ENCODE data around the gene DZIP1.
A peak's percentile ranks its signal among the peaks of the same experiment; 100 is the strongest.

The DZIP1 gene

GRCh38 chr13:95614641-95615245 lies 29.8 kb downstream of the DZIP1 start:
- peak; percentile 76 for DNase-seq (ENCODE audit: low read depth)
- H3K4me3 ChIP-seq (ENCODE audit: low read length): no peak overlapping the region
- TF ChIP-seq CTCF (IDR thresholded peaks at IDR 0.05; ENCODE audit: insufficient read depth, low read depth, low read length, missing control alignments): peak; percentile 32

DNA sequence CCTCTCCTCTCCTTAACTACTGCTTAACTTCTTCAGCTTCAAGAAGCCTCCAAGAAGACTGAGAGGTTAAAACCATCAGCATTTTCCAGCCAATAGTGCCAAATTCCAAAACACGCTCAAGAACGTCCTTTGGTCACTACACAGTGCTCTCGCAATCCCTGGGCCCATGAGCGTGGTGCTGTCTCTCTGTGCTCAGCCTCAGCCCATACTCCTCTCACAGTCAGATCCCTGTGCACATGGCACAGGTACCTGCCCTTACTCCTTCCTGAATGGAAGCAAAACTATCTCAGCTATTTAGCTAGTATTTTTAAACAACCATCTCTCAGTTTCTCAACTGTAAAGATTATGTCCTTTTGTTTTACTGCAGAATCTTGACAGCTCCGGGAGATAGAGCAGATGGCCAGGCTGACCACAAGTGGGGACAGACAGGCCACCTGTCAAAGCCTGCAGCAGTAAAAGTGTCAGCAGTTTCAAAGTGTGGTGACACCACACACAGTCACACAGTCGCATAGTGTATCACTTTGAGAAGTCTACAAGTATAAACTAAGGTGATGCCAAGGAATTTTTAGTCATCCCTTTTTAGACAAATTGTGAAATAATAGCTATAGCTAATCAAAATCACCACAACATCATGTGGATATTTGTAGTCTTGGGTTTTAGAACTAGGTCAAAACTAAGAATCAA lies 35.7 kb downstream of the DZIP1 start:
- peak; percentile 28 for DNase-seq (ENCODE audit: low read depth)
- no peak overlapping the region for H3K4me3 ChIP-seq (ENCODE audit: low read length)
- TF ChIP-seq CTCF (IDR thresholded peaks at IDR 0.05; ENCODE audit: insufficient read depth, low read depth, low read length, missing control alignments): no peak

- TF ChIP-seq CTCF (IDR thresholded peaks at IDR 0.05; ENCODE audit: insufficient read depth, low read depth, low read length, missing control alignments): no peak
- DNase-seq (ENCODE audit: low read depth): peak; percentile 92
- no peak overlapping the region for H3K4me3 ChIP-seq (ENCODE audit: low read length)
Measured at GRCh38 chr13:95607366-95607765, 37.1 kb downstream of the DZIP1 start.

DNA sequence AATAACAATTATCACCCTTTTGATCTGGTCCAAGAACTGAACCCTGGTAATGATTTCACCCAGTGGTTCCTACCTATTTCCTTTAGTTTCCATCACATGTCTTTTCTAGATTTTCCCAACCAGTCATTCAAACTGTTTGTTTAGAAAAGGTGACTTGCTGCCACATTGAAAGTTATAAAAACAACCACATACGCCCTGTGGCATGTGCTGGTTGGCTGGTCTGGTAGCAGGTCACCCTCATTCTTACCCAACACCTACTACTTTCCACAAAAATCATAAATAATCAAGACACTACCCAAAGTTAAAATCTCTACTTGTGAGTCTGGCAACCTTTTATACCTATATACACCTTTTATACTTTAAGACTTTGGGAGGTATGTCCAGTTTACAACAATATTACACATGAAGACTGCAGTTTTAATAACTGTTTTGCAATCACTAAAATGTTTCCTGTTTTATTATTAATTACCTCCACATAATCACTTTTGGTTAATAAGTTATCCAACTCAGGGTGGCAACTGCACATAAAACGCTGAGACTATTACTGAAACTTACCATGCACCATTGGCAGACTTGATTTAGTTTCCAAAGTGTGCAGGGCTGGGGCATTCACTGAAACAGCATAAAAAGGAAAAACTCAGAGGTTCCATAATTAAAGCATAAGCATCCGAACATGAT lies 38.9 kb downstream of the DZIP1 start:
- DNase-seq (ENCODE audit: low read depth): peak; percentile 6

GRCh38 chr13:95604556-95604915 lies 40.0 kb downstream of the DZIP1 start:
- peak; percentile 33 for DNase-seq (ENCODE audit: low read depth)
- no peak for TF ChIP-seq CTCF (IDR thresholded peaks at IDR 0.05; ENCODE audit: insufficient read depth, low read depth, low read length, missing control alignments)

More for the DNA sequence above, 38.9 kb downstream of the DZIP1 start:
- TF ChIP-seq CTCF (IDR thresholded peaks at IDR 0.05; ENCODE audit: insufficient read depth, low read depth, low read length, missing control alignments): no peak
- no peak overlapping the region for H3K4me3 ChIP-seq (ENCODE audit: low read length)

DNA sequence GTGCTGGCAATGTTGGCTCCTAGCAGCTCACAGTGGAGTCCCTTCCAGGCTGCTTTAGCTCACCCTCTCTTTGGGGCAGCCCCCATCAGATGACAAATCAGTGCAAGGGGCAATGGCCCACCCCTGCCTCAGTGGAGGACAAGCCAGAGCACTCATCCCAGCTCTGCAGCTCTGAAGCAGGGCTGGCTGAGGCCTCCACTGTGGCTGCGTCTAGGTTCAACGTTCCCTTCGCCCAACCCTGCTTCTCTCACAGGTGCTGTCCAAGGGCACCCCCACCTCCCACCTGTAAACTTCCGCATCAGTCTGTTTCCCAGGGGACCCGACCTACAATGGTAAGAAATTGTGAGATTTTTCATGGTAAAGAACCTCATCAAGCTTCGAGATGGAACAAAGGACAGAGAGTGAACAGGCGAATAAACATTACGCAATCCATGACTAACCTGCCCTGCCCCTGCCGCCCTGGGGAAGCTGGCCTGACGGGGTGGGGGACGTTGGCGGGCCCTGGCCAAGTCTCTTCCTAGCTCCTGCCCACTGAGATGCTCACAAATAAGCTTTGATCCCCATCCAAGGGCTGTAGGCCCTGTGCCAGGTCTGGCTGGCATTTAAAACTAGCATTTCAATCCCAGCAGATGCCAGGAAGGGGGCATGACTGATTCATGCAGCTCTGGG lies 40.5 kb downstream of the DZIP1 start:
- peak; percentile 87 for DNase-seq (ENCODE audit: low read depth)
- H3K4me3 ChIP-seq (ENCODE audit: low read length): no peak overlapping the region
- no peak for TF ChIP-seq CTCF (IDR thresholded peaks at IDR 0.05; ENCODE audit: insufficient read depth, low read depth, low read length, missing control alignments)

More at GRCh38 chr13:95604556-95604915, 40.0 kb downstream of the DZIP1 start:
- no peak overlapping the region for H3K4me3 ChIP-seq (ENCODE audit: low read length)

Measured in epithelial cell of esophagus (primary cell).